Epithelial cell of proximal tubule (primary cell): ENCODE measurements around the gene DDX47. TPM values are rescaled to one million over a fixed set of nuclear protein-coding genes. Genes with fewer than 3 reads are reported as not detected.
A peak's percentile ranks its signal among the peaks of the same experiment; 100 is the strongest.

Experiments used
- DNase-seq: peaks from one replicate; pipeline ENCODE4 v3.0.0-alpha.2; 2011; ENCODE audit warnings: low read depth
- H3K4me3 ChIP-seq: 2 replicates; pipeline ENCODE4 v1.5.1; 2011; ENCODE audit warnings: low read depth, mild to moderate bottlenecking, low read length
- CTCF ChIP-seq: conservative IDR thresholded peaks from 2 replicates; pipeline ENCODE4 v1.5.1; 2012; ENCODE audit warnings: low read depth, mild to moderate bottlenecking, low read length
- total RNA-seq: library from RNA; depleted of rRNA; stranded (reverse); fragments of >200 nt; gene quantifications from 2 replicates; pipeline ENCODE4 v1.2.3, GENCODE V29; 2015

DDX47 gene
- total RNA-seq, 1 donor from 2014 or later = 106 TPM

- TF ChIP-seq CTCF = no peak
- no peak for DNase-seq
- H3K4me3 ChIP-seq = no peak overlapping the region
These were observed 46.5 kb downstream of the DDX47 start for GRCh38 chr12:12859690-12860089.

- no peak overlapping the region for H3K4me3 ChIP-seq
- no peak for DNase-seq
- no peak for TF ChIP-seq CTCF
These were observed 51.1 kb downstream of the DDX47 start for GRCh38 chr12:12864243-12864642.

- DNase-seq = no peak
- no peak overlapping the region for H3K4me3 ChIP-seq
- TF ChIP-seq CTCF = no peak
These were observed 55.5 kb downstream of the DDX47 start for GRCh38 chr12:12868477-12869235.

GRCh38 chr12:12870465-12870864 lies 57.3 kb downstream of the DDX47 start:
- TF ChIP-seq CTCF = no peak
- no peak overlapping the region for H3K4me3 ChIP-seq
- peak; percentile 55 for DNase-seq

- no peak overlapping the region for H3K4me3 ChIP-seq
- no peak for DNase-seq
- TF ChIP-seq CTCF = no peak
These were observed 58.5 kb downstream of the DDX47 start for GRCh38 chr12:12871587-12872138.

GRCh38 chr12:12872139-12872933 lies 59.2 kb downstream of the DDX47 start:
- H3K4me3 ChIP-seq = no peak overlapping the region
- no peak for DNase-seq
- no peak for TF ChIP-seq CTCF

GRCh38 chr12:12872934-12873275 lies 59.8 kb downstream of the DDX47 start:
- no peak for TF ChIP-seq CTCF
- DNase-seq = no peak
- H3K4me3 ChIP-seq = no peak overlapping the region
